GM13976 (cell line): ENCODE measurements around the gene WDR72.
A peak's percentile ranks its signal among the peaks of the same experiment; 100 is the strongest.

Experiments used
- DNase-seq: peaks from one replicate; pipeline ENCODE4 v3.0.0; 2012; ENCODE audit warnings: low spot score
- CTCF ChIP-seq: IDR thresholded peaks from 2 replicates; pipeline ENCODE4 v1.5.1; 2012; ENCODE audit warnings: borderline replicate concordance, mild to moderate bottlenecking; ENCODE audit not compliant: insufficient read depth; ENCODE audit errors: extremely low read depth, missing control alignments, control extremely low read depth
- in situ Hi-C: fragments of 300-500 bp; cut with MboI; formaldehyde crosslinking; loops from one replicate; pipeline ENCODE4 v1.12.0; 2022; ENCODE audit warnings: low sequenced_read_pairs, mixed read lengths, inconsistent platforms; ENCODE audit not compliant: unreplicated experiment

The WDR72 gene

GRCh38 chr15:53759411-53759931 is at the start of gene WDR72:
WDR72 (minus strand) TSS chr15:53759663; CDS start chr15:53733149, 26,514 bp downstream.
- in situ Hi-C loops: no loop called here
- DNase-seq: peak; percentile 18
- TF ChIP-seq CTCF: no peak

GRCh38 chr15:53808058-53808706 is 48.7 kb upstream of the WDR72 start:
- in situ Hi-C loops: no loop called here
- TF ChIP-seq CTCF: peak; percentile 24
- DNase-seq: peak; percentile 16

- in situ Hi-C loops: no loop called here
- TF ChIP-seq CTCF: no peak
- no peak for DNase-seq
Observed at GRCh38 chr15:53807501-53807900, 48.0 kb upstream of the WDR72 start.

- TF ChIP-seq CTCF: no peak
- in situ Hi-C loops: no loop called here
- no peak for DNase-seq
Observed at GRCh38 chr15:53802672-53803071, 43.2 kb upstream of the WDR72 start.

GRCh38 chr15:53791581-53791980 is 32.1 kb upstream of the WDR72 start:
- no peak for TF ChIP-seq CTCF
- DNase-seq: no peak
- in situ Hi-C loops: no loop called here

GRCh38 chr15:53789654-53790375 is 30.4 kb upstream of the WDR72 start:
- in situ Hi-C loops: no loop called here
- no peak for DNase-seq
- no peak for TF ChIP-seq CTCF
